RWPE2 (cell line): ENCODE measurements around the gene CFAP46.

Experiments
- ATAC-seq: fragments of 200-7000 bp; cut with Tn5 transposase; 3 replicates; pipeline ENCODE4 v1.9.1; 2021; ENCODE audit warnings: low read depth
- DNase-seq: peaks from one replicate; pipeline ENCODE4 v3.0.0-alpha.2; 2020; ENCODE audit warnings: low spot score
- H3K27ac ChIP-seq: fragments of 450-650 bp; 2 replicates; pipeline ENCODE4 v1.5.1; 2017; ENCODE audit warnings: mild to moderate bottlenecking; ENCODE audit not compliant: poor library complexity, severe bottlenecking
- H3K27me3 ChIP-seq: fragments of 250-450 bp; sonication (Bioruptor Pico); 2 replicates; pipeline ENCODE4 v1.5.1; 2021; ENCODE audit warnings: mild to moderate bottlenecking, moderate library complexity; ENCODE audit not compliant: insufficient read depth, poor library complexity, severe bottlenecking
- H3K36me3 ChIP-seq: fragments of 250-450 bp; sonication (Bioruptor Pico); 2 replicates; pipeline ENCODE4 v1.5.1; 2020; ENCODE audit warnings: low read depth, mild to moderate bottlenecking, moderate library complexity
- H3K4me1 ChIP-seq: fragments of 250-450 bp; sonication (Bioruptor Pico); 2 replicates; pipeline ENCODE4 v1.5.1; 2021; ENCODE audit warnings: mild to moderate bottlenecking, moderate library complexity; ENCODE audit not compliant: insufficient read depth, poor library complexity, severe bottlenecking
- H3K4me3 ChIP-seq: fragments of 250-450 bp; sonication (Bioruptor Pico); 2 replicates; pipeline ENCODE4 v1.5.1; 2021; ENCODE audit warnings: mild to moderate bottlenecking, moderate library complexity; ENCODE audit not compliant: severe bottlenecking
- H3K9me3 ChIP-seq: fragments of 250-450 bp; sonication (Bioruptor Pico); 2 replicates; pipeline ENCODE4 v1.5.1; 2021; ENCODE audit warnings: mild to moderate bottlenecking, moderate library complexity; ENCODE audit not compliant: severe bottlenecking
- TF ChIP-seq, protein P1 (sequence below): fragments of 450-650 bp; IDR thresholded peaks from one replicate; pipeline ENCODE4 v1.5.1; 2017; ENCODE audit warnings: mild to moderate bottlenecking, moderate library complexity; ENCODE audit not compliant: poor library complexity, severe bottlenecking

The CFAP46 gene

DNA sequence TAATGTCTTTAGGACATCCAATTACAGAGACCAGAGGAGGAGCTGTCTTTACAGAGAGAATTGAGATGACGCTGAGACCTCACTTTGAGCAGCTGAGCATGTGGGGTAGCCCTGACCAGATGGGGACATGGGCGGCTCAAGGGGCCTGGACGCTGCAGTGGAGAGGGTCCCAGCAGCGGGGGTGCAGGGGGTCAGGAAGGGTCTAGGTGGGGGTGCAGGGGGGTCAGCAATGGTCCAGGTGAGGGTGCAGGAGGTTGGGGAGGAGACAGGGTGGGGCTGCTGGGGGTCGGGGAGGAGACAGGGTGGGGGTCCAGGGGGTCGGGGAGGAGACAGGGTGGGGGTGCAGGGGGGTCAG is 43.2 kb upstream of the CFAP46 start:
- TF ChIP-seq, protein P1, sequence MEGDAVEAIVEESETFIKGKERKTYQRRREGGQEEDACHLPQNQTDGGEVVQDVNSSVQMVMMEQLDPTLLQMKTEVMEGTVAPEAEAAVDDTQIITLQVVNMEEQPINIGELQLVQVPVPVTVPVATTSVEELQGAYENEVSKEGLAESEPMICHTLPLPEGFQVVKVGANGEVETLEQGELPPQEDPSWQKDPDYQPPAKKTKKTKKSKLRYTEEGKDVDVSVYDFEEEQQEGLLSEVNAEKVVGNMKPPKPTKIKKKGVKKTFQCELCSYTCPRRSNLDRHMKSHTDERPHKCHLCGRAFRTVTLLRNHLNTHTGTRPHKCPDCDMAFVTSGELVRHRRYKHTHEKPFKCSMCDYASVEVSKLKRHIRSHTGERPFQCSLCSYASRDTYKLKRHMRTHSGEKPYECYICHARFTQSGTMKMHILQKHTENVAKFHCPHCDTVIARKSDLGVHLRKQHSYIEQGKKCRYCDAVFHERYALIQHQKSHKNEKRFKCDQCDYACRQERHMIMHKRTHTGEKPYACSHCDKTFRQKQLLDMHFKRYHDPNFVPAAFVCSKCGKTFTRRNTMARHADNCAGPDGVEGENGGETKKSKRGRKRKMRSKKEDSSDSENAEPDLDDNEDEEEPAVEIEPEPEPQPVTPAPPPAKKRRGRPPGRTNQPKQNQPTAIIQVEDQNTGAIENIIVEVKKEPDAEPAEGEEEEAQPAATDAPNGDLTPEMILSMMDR = no peak
- Histone ChIP-seq H3K9me3 (no peaks in the 10 kb centered on the region), H3K27me3 (peaks cover 12% of the 10 kb centered on the region), H3K4me1 (no peaks in the 10 kb centered on the region), H3K4me3 (no peak overlapping the region), H3K36me3 (no peaks in the 10 kb centered on the region), H3K27ac (no peak overlapping the region)
- ATAC-seq (no peak), DNase-seq (no peak)

- ATAC-seq (no peak), DNase-seq (no peak)
- Histone ChIP-seq H3K27me3 (peaks cover 12% of the 10 kb centered on the region), H3K4me1 (no peaks in the 10 kb centered on the region), H3K27ac (no peak overlapping the region), H3K9me3 (no peaks in the 10 kb centered on the region), H3K4me3 (no peak overlapping the region), H3K36me3 (no peaks in the 10 kb centered on the region)
- TF ChIP-seq, protein P1 = no peak
Observed at GRCh38 chr10:132984801-132985545, 42.6 kb upstream of the CFAP46 start.

GRCh38 chr10:132984008-132984295 is 41.6 kb upstream of the CFAP46 start:
- H3K27ac ChIP-seq = no peak overlapping the region
- H3K4me1 ChIP-seq = no peaks in the 10 kb centered on the region
- peaks cover 16% of the 10 kb centered on the region for H3K27me3 ChIP-seq
- H3K4me3 ChIP-seq = no peak overlapping the region
- ATAC-seq (no peak), DNase-seq (no peak)
- TF ChIP-seq, protein P1 = no peak
- H3K9me3 ChIP-seq = no peaks in the 10 kb centered on the region
- no peaks in the 10 kb centered on the region for H3K36me3 ChIP-seq

GRCh38 chr10:132983252-132984007 is 41.1 kb upstream of the CFAP46 start:
- TF ChIP-seq, protein P1 = no peak
- Histone ChIP-seq H3K27ac (no peak overlapping the region), H3K9me3 (no peaks in the 10 kb centered on the region), H3K4me1 (no peaks in the 10 kb centered on the region), H3K27me3 (peaks cover 22% of the 10 kb centered on the region), H3K36me3 (no peaks in the 10 kb centered on the region), H3K4me3 (no peak overlapping the region)
- no peak for ATAC-seq
- no peak for DNase-seq
